ENCODE measurements around the gene SLC4A8.

SLC4A8 gene

DNA sequence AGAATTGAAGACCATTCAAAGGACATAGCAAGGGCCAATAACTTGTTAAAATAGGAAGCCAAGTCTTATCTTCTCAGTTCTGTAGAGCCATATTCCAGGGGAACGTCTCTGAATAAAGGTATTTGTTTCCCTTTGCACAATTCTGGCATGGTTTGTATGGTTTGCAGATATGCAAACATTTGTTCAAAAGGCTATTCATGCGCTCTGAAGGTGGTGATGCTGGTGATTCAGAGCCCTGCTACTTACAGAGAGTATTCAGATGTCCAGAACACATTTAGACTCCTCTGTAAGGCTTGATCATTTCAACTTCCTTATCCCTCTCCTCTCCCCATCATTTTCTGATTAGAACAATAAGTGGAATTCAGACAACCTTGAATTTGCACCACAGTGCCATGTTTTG is 35.9 kb downstream of the SLC4A8 start:
- no peak overlapping the region for H3K4me3 ChIP-seq (ENCODE audit: low read depth, low read length)
- TF ChIP-seq, protein P1, sequence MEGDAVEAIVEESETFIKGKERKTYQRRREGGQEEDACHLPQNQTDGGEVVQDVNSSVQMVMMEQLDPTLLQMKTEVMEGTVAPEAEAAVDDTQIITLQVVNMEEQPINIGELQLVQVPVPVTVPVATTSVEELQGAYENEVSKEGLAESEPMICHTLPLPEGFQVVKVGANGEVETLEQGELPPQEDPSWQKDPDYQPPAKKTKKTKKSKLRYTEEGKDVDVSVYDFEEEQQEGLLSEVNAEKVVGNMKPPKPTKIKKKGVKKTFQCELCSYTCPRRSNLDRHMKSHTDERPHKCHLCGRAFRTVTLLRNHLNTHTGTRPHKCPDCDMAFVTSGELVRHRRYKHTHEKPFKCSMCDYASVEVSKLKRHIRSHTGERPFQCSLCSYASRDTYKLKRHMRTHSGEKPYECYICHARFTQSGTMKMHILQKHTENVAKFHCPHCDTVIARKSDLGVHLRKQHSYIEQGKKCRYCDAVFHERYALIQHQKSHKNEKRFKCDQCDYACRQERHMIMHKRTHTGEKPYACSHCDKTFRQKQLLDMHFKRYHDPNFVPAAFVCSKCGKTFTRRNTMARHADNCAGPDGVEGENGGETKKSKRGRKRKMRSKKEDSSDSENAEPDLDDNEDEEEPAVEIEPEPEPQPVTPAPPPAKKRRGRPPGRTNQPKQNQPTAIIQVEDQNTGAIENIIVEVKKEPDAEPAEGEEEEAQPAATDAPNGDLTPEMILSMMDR (IDR thresholded peaks at IDR 0.05; ENCODE audit: low read depth, low read length): no peak
- TF ChIP-seq MYC (IDR thresholded peaks at IDR 0.05; ENCODE audit: low read depth, low read length) (no peak), POLR2A (IDR thresholded peaks at IDR 0.05; ENCODE audit: extremely low read depth, insufficient read length) (no peak)
- TF ChIP-seq, protein P2, sequence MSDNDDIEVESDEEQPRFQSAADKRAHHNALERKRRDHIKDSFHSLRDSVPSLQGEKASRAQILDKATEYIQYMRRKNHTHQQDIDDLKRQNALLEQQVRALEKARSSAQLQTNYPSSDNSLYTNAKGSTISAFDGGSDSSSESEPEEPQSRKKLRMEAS (IDR thresholded peaks at IDR 0.05; ENCODE audit: low read depth, low read length): no peak
- no peak for DNase-seq (ENCODE audit: low read depth)

DNA sequence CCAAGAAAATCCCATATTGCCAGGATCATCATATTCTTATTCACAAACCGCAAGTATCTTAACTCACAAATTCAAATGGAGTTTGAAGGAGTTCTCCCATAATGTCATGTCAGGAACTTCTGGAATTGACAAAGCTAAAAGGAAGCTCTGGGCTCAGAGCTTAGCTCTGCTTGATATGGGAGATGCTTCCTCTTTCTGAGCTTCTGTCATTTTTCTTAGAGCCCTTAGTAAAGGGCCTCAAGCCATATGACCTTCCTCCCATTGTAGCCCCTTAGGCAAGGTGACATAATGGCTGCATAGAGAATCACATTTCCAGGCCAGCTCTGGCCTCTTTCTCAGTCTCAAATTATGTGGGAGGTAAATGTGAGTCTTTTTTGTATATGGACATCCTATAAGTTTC is 40.9 kb downstream of the SLC4A8 start:
- TF ChIP-seq, protein P2 (IDR thresholded peaks at IDR 0.05; ENCODE audit: low read depth, low read length): no peak
- H3K4me3 ChIP-seq (ENCODE audit: low read depth, low read length): no peak overlapping the region
- peak; percentile 13 for DNase-seq (ENCODE audit: low read depth)

DNA sequence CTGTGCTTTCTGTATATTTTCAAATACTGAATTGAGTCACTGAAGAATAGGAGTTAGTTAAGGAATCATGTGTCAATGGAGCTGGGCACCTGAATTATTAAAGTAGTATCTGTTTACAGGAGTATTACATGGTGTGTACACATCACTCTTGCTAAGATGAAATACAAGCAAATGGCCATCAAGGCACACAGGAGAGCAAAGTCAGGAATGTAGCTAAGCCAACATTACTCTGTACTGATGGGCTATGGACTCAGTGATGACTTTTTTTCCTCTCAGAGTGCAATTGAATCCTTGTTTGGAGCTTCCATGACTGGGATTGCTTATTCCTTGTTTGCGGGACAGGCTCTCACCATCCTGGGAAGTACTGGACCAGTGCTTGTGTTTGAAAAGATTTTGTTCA is 45.5 kb downstream of the SLC4A8 start:
- no peak for DNase-seq (ENCODE audit: low read depth)
- TF ChIP-seq, protein P2 (IDR thresholded peaks at IDR 0.05; ENCODE audit: low read depth, low read length): no peak
- TF ChIP-seq, protein P1 (IDR thresholded peaks at IDR 0.05; ENCODE audit: low read depth, low read length): no peak
- TF ChIP-seq MYC (IDR thresholded peaks at IDR 0.05; ENCODE audit: low read depth, low read length): no peak
- TF ChIP-seq POLR2A (IDR thresholded peaks at IDR 0.05; ENCODE audit: extremely low read depth, insufficient read length): no peak
- no peak overlapping the region for H3K4me3 ChIP-seq (ENCODE audit: low read depth, low read length)

DNA sequence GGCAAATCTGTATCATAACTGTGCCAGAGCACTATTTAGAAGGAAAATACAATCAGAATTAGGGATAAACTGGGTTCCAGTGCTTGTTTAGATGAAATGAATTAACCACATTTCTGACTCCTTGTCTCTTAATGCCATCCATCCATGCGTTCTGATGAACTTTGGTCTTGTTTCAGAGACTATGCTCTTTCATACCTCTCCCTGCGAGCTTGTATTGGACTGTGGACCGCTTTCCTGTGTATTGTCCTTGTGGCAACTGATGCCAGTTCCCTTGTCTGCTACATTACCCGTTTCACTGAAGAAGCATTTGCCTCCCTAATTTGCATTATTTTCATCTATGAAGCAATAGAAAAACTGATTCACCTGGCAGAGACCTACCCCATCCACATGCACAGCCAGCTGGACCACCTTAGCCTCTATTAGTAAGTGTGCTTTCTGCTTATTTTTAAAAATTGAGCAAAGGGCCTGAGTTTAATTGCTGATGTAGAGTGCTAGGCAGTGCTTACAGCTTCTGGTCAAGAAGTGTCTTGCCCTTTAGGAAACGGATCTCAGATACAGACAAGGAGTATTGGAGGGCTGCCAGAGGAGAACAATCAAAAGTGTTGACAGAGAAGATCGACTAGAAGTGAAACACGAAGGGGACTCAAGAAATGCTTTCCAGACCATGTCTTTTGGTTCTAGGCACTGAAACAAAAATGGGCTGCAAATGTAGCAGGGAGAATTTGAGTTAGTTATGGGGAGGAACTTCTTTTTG is 46.7 kb downstream of the SLC4A8 start:
- no peak overlapping the region for H3K4me3 ChIP-seq (ENCODE audit: low read depth, low read length)
- no peak for DNase-seq (ENCODE audit: low read depth)
- TF ChIP-seq POLR2A (IDR thresholded peaks at IDR 0.05; ENCODE audit: extremely low read depth, insufficient read length) (no peak), MYC (IDR thresholded peaks at IDR 0.05; ENCODE audit: low read depth, low read length) (no peak)
- TF ChIP-seq, protein P2 (IDR thresholded peaks at IDR 0.05; ENCODE audit: low read depth, low read length): no peak
- TF ChIP-seq, protein P1 (IDR thresholded peaks at IDR 0.05; ENCODE audit: low read depth, low read length): no peak

DNA sequence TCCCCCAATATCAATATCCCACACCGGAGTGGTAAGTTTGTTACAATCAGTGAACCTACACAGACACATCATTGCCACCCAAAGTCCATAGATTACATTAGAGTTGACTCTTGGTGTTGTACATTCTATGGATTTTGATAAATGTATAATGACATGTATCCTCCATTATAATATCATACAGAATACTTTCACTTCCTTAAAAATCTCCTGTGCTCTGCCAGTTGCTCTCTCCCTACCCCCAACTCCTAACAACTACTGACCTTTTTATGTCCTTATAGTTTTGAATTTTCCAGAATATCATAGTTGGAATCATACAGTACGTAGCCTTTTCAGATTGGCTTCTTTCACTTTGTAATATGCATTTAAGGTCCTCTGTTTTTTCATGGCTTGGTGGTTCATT is 48.4 kb downstream of the SLC4A8 start:
- TF ChIP-seq, protein P1 (IDR thresholded peaks at IDR 0.05; ENCODE audit: low read depth, low read length): no peak
- TF ChIP-seq, protein P2 (IDR thresholded peaks at IDR 0.05; ENCODE audit: low read depth, low read length): no peak
- TF ChIP-seq MYC (IDR thresholded peaks at IDR 0.05; ENCODE audit: low read depth, low read length) (no peak), POLR2A (IDR thresholded peaks at IDR 0.05; ENCODE audit: extremely low read depth, insufficient read length) (no peak)
- no peak for DNase-seq (ENCODE audit: low read depth)

DNA sequence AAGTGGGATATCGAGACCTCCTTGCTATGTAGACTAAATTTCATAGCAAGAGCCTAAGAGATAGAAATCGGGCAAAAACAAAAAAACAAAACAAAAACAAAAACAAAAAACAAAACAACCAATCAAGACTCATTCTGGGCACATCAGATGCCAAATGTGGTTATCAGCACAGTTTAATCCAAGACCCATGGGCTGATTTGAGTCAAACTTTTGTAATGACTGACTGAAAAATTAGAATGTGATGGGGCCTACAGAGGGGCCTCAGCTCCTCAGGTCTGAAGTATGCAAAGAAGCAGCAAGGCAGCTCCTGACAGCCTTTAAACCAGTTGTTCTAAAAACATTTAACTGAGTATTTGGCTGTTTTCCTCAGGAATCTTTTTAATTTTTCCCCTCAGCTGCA is 49.3 kb downstream of the SLC4A8 start:
- no peak for DNase-seq (ENCODE audit: low read depth)
- TF ChIP-seq, protein P1 (IDR thresholded peaks at IDR 0.05; ENCODE audit: low read depth, low read length): no peak
- TF ChIP-seq, protein P2 (IDR thresholded peaks at IDR 0.05; ENCODE audit: low read depth, low read length): no peak
- TF ChIP-seq MYC (IDR thresholded peaks at IDR 0.05; ENCODE audit: low read depth, low read length) (no peak), POLR2A (IDR thresholded peaks at IDR 0.05; ENCODE audit: extremely low read depth, insufficient read length) (no peak)
- H3K4me3 ChIP-seq (ENCODE audit: low read depth, low read length): no peak overlapping the region

More for the DNA sequence above, 48.4 kb downstream of the SLC4A8 start:
- H3K4me3 ChIP-seq (ENCODE audit: low read depth, low read length): no peak overlapping the region

All from NB4 (cell line).